Activated CD4-positive, alpha-beta T cell treated with anti-CD3 and anti-CD28 coated beads for 48 hours (primary cell): ENCODE measurements around the gene GNB1L.
"Not testable (repeated sequence)": the region's sequence is repeated elsewhere in the genome, so short reads cannot be mapped to it uniquely, and the experiment has no call there.

Experiments used
- DNase-seq: peaks from one replicate; pipeline ENCODE4 v3.0.0-alpha.2; 2020

Gene GNB1L

GRCh38 chr22:19888131-19888746, 33.6 kb upstream of the GNB1L start:
- no peak for DNase-seq

GRCh38 chr22:19887256-19887985, 32.7 kb upstream of the GNB1L start:
- no peak for DNase-seq

DNA sequence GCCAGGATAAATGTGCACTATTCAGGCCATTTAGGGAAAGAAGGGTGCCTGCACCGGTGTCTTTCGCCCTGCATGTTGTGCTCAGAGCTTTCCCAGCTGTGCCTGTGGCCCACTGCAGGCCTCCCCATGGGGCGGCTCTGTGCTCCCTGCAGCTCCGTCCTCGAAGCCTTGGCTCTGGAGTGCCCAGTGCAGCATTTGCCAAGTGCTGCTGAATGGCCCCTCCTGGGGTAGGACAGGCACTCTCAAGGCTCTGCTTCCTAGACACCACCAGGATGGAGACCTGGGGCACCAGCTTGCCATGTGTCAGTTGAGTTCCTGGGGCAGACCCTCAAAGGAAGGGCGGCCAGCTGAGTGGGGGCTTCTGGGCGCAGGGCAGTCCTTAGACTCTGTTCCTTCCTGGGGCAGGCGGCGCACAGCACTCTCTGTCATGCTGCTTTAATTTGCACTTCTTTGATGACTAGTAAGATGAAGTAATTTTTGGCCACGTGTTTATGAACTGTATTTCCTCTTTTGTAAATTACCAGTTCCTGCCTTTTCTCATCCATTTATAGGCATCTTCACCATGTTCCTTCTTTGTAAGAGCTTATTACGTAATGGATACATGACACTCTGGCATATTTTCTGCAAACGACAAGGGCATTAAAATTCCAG, 32.1 kb upstream of the GNB1L start:
- DNase-seq: peak; percentile 38

DNA sequence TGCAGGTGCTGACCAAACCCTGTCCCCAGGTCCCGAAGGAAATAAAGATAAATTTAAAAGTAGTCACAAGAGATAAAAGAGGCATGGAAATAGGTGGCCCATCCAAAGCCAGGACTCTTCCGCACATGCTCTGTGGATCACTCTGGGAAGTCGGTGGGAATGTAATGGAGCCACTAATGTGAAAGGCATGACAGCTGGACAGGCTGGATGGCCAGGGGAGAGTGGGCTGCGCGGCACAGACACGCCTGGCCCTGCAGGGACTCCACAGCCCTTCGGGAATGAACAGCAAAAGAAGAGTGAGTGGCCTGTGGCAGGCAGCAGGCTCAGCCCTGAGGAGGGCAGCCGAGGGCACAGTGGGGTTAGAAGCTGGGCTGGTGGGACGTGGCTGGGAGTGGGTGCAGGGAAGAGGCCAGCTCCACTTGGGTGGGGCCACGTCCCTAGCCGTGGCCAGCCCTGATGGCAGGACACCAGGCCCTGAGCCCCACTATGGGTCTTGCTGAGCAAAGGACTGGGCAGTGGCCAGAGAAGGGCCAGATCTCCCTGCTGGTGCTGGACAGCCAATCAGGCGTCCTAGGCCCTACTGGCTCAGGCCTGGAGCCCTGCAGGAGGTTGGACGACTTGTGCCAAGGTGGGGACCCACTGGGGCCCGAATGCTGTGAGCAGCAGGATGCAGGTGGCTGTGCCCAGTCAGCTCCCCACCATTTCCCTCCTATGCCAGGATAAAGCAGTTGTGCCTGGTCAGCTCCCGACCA, 31.3 kb upstream of the GNB1L start:
- no peak for DNase-seq

DNA sequence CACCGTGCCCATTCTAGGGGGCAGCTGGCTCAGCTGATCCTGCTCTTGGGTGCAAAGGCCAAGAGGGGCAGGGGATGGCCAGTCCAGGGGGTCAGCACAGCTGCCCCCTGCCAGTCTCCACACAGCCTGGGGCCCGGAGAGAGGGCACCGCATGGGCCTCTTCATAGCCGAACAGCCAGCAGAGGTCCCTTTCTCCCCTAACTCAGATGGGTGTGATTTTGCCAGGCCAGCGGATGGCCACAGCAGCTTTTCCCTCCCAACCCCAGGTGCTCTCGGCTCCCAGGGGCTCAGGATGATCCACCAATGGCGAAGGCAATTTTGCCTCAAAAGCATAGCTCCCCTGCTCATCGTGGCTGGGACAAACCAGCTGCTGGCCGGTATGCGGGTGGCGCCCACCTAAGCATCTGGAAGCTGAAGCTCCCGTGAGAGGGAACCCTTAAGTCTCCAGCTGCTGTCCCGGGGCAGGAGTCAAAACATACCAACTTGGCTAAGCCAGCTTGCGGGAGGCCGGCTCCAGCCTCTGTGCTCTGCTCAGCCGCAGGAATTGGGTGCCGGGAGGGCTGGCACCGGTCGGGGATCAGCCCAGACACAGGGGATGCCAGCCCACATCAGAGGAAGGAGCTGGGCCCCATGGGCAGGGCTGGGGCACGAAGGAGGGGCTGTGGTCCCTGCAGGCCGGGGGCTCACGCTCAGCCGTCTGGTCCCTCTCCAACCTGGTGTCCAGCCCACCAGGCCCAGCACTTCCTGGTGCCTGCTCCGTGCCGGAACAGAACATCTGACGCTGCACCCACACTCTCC, 30.5 kb upstream of the GNB1L start:
- DNase-seq: peak; percentile 25

DNA sequence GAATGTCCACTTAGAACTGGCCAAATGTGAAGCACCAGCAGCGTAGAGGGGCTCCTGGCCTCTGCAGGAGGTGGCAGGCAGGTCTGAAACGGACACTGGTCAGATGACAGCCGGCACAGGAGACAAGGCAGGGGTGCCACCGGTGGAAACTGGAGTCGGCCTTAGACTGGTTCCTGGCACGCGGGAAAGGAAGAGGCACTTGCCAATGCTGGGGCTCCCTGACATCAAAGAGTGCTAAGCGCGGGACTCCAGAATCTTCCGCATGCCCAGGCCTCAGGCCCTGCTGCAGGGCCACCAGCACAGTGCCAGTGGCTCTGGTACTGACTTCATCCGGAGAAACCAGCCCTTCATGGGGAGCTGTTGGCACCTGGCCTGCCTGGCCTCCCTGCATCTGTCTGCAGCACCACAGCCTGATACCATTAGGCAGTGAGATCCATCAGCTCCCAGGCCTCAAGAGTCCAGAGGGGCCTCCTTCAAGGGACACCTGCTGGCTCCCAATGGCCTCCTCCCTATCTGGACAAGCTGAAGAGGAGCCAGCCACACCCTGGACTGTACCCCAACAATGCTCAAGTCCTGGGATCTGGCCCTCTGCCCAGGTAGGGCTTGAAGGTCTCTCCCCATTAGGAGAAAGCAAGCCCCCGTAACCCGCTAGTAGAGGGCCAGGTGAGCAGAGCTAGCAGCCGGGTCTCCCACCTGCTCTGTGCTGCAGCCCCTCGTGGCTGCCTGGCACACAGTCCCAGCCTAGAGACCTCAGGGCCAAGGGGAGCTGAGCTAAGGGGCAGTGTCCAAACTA, 29.7 kb upstream of the GNB1L start:
- DNase-seq: no peak

DNA sequence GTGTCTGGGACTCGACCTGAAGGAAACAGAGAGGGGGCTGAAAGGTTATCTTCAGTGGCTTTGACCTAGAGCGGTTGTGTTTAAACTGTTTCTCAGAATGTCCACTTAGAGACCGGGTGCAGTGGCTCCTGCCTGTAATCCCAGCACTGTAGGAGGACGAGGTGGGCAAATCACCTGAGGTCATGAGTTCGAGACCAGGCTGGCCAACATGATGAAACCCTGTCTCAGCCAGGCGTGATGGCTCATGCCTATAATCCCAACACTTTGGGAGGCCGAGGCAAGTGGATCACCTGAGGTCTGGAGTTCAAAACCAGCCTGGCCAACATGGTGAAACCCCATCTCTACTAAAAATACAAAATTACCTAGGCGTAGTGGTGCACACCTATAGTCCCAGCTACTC, 28.8 kb upstream of the GNB1L start:
- DNase-seq: not testable (repeated sequence)

- DNase-seq: peak; percentile 1
Measured at GRCh38 chr22:19882446-19883381, 28.0 kb upstream of the GNB1L start.

- DNase-seq: no peak
Measured at GRCh38 chr22:19880786-19881569, 26.3 kb upstream of the GNB1L start.

GRCh38 chr22:19879992-19880785, 25.5 kb upstream of the GNB1L start:
- no peak for DNase-seq

DNA sequence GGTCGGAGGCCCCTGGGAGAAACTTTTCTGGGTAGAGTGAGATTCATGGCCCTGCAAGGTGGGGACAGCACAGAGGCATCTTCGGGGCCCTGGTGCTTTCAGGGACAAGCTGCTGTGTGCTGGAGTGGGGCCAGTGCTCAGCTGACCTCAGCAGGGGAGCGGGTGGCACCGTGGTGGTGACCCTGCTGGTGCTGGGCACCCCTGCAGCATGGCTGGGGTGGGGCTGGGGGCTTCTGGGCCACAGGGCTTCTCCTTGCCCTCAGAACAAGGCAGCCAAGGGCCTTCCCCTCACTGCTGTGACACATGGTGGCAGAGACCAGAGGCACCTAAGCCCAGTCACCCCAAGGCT, 24.9 kb upstream of the GNB1L start:
- DNase-seq: no peak

DNA sequence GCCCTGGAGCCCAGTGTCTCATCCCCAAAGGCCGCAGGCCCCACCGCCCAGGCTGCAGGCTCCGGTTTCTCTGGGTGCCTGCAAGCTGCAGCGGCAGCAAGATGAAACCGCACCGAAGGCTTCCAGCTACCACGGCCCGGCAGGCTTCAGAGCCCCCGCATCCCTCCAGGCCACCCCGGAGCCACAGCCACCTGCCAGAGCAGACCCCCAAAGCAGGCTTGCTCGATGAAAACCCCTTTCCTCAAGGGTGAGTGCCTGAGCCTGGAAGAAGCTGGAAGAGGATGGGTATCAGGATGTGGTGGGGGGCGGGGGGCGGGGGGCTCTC, 24.5 kb upstream of the GNB1L start:
- peak; percentile 1 for DNase-seq

GRCh38 chr22:19878461-19879245, 24.0 kb upstream of the GNB1L start:
- peak; percentile 1 for DNase-seq

DNA sequence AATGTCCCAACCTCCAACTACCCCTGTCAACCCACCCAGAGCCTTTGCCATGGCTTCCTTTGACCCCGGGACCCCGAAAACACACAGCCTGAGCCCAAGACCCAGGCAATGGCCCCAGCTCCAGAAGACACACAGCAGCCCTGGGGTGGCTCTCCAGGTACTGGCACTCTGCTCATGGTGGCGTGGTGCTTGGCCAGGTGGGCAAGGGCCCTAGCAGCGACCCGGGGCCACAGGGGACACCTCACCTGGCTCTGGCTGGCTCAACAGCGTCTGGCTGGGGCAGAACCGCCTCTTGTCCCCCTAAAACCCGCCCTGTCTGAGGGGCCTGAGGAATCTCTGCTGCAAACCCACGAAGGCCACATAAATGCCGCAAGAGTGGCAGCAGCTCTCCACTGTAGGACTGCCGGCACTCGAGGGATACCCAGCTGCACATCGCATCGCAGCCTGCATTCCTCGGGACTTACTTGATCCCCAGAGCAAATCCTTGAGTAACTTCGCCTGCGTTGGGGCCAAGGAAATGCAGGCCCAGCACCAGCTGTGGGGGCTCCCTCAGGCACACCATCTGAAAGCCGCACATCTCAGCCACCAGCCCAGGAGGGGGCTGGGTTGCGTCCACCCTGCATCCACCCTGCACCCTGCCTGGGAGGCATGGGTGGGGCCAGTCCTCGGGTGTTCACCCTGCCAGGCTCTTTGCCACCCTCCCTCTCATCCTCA, 23.1 kb upstream of the GNB1L start:
- DNase-seq: peak; percentile 0

GRCh38 chr22:19876941-19877625, 22.4 kb upstream of the GNB1L start:
- peak; percentile 0 for DNase-seq

DNA sequence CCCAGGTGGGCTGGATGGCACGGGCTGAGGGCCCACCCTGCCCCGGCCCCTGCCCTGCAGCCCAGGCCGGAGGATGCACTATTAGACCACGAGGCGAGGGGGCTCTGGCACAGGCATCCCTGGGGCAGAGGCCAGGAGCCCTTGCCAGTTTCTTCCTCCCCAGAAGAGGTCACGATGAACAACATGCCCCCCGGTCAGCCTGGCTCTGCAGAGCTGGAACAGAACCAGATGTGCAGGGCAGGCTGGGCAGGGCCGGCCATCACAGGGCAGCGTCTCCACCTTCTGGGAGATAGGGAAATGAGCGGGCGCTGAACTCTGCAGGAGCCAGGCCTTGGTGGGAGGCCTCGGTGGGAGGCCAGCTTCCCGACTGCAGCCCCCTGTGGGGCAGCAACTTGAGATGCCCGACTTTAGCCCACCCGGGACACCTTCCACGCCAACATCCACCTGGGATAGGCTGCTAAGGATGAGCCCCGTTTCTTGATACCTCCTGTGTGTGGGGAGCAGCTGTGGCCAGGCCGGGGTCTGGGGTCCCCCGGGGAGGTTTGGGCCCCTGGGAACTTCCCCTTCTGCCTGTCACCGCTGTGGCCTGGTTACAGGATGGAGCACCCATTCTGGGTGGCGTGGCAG, 21.8 kb upstream of the GNB1L start:
- DNase-seq: peak; percentile 1
